Measurements from ENCODE around the gene ABAT. TPM values are rescaled to one million over a fixed set of nuclear protein-coding genes. Genes with fewer than 3 reads are reported as not detected.

The ABAT gene
- total and polyA plus RNA-seq, 2 of the 8 experiments (the other 6 are each of a cell fraction or from before 2014, with no cell fraction given), result 6.4 to 8.4 TPM

DNA sequence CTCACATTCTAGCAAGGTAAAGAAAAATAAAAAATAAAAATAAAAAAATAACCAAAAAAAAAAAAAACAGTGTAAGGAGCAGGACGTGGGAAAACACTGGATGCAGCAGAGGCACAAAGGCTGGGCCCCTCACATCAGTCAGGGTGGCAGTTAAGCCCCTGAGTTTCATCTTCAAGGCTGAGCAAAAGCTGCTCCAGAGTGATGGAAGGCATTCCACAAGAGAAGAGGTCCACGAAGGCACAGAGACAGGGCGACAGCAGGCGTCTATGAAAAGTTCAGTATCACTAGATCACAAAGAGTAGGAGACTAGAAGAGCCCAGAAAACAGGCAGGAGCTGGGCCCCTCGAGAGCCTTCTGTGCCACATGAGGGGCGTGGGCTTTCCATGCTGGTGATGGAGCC, 111.0 kb downstream of the ABAT start:
- no peak overlapping the region for H2BK12ac ChIP-seq (ENCODE audit: low read depth, low read length)
- H3K9me3 ChIP-seq (ENCODE audit: insufficient read depth in 2 of 2, low read depth in 1 of 2, low read length in 1 of 2), result no peaks in the 10 kb centered on the region
- H4K20me1 ChIP-seq (replicated peaks in 1 of 2; ENCODE audit: control insufficient read depth in 1 of 2, insufficient read depth in 2 of 2, low read length in 2 of 2), result peaks cover 0 to 1% of the 10 kb centered on the region in 2 experiments
- DNase-seq (ENCODE audit: low read depth in 1 of 2, low spot score in 2 of 2) (no peak), FAIRE-seq (no peak)
- no peak overlapping the region for H2BK20ac ChIP-seq (ENCODE audit: low read length)
- H2BK120ac ChIP-seq (replicated peaks; ENCODE audit: low read depth, low read length), result no peak overlapping the region
- H4K8ac ChIP-seq (ENCODE audit: extremely low read depth, insufficient read depth, low read length), result no peak overlapping the region
- no peak overlapping the region for H3K27ac ChIP-seq (ENCODE audit: low read depth, low read length)
- H2BK15ac ChIP-seq (ENCODE audit: low read length), result no peak overlapping the region
- no peak overlapping the region for H3K4ac ChIP-seq (replicated peaks; ENCODE audit: insufficient read length, low read depth, low read length)
- H2AFZ ChIP-seq (ENCODE audit: low read length), result no peak overlapping the region
- no peak overlapping the region for H2BK5ac ChIP-seq (ENCODE audit: low read depth, low read length)
- H3K56ac ChIP-seq (replicated peaks; ENCODE audit: insufficient read length, low read depth, low read length), result no peak overlapping the region
- no peak overlapping the region for H2AK5ac ChIP-seq (ENCODE audit: low read depth, low read length)
- no peaks in the 10 kb centered on the region; a peak in 1 of 8 replicates for H3K36me3 ChIP-seq (ENCODE audit: control insufficient read depth in 2 of 4, insufficient read depth in 4 of 4, low read length in 3 of 4)
- no peak overlapping the region for H3K23ac ChIP-seq (ENCODE audit: insufficient read length)
- H3K14ac ChIP-seq (ENCODE audit: insufficient read length), result no peak overlapping the region
- ChIA-PET POLR2A (ENCODE audit: partially characterized antibody) (no interaction called here), CTCF (ENCODE audit: partially characterized antibody) (interaction anchor here (1.2 to 26.4 kb wide), 5 partner anchors 8 to 203 kb away, joined by 3 to 404 read pairs (median 3); partner anchors contain the start of gene ABAT)
- no peak overlapping the region for H3K4me2 ChIP-seq (ENCODE audit: insufficient read depth in 1 of 2, low read depth in 2 of 2, low read length in 2 of 2)
- no peak overlapping the region for H4K91ac ChIP-seq (replicated peaks; ENCODE audit: insufficient read length, low read length)
- TF ChIP-seq TAF7 (optimal IDR thresholded peaks at IDR 0.05; ENCODE audit: borderline replicate concordance, low read depth, low read length) (no peak), CTBP2 (IDR thresholded peaks at IDR 0.05; ENCODE audit: borderline replicate concordance, insufficient read depth, insufficient read length, low read length) (no peak), EGR1 (IDR thresholded peaks at IDR 0.05; ENCODE audit: borderline replicate concordance, low read depth, low read length) (no peak), POLR2A (IDR thresholded peaks at IDR 0.05; ENCODE audit: control extremely low read depth in 1 of 2, low read depth in 2 of 2, low read length in 2 of 2) (no peak), TEAD4 (IDR thresholded peaks at IDR 0.05; ENCODE audit: low read depth, low read length) (no peak), CEBPB (IDR thresholded peaks at IDR 0.05; ENCODE audit: low read depth, low read length) (no peak), SIX5 (IDR thresholded peaks at IDR 0.05; ENCODE audit: low read depth, low read length) (no peak), JUN (IDR thresholded peaks at IDR 0.05; ENCODE audit: low read depth, low read length) (no peak), SUZ12 (IDR thresholded peaks at IDR 0.05; ENCODE audit: low read length) (no peak), RFX5 (IDR thresholded peaks at IDR 0.05; ENCODE audit: borderline replicate concordance, low read depth, low read length) (no peak), RBBP5 (IDR thresholded peaks at IDR 0.05; ENCODE audit: borderline replicate concordance, low read depth, low read length) (no peak)
- TF ChIP-seq, protein P1, sequence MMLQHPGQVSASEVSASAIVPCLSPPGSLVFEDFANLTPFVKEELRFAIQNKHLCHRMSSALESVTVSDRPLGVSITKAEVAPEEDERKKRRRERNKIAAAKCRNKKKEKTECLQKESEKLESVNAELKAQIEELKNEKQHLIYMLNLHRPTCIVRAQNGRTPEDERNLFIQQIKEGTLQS (IDR thresholded peaks at IDR 0.05; ENCODE audit: insufficient read depth, low read depth, low read length), result no peak
- TF ChIP-seq, protein P2, sequence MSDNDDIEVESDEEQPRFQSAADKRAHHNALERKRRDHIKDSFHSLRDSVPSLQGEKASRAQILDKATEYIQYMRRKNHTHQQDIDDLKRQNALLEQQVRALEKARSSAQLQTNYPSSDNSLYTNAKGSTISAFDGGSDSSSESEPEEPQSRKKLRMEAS (IDR thresholded peaks at IDR 0.05), result no peak
- no peaks in the 10 kb centered on the region for H3K23me2 ChIP-seq (ENCODE audit: low read depth, low read length)
- no peak overlapping the region for H4K5ac ChIP-seq (ENCODE audit: insufficient read length, low read depth, low read length)
- no peaks in the 10 kb centered on the region; a peak in 1 of 7 replicates for H3K4me1 ChIP-seq (replicated peaks in 1 of 4; ENCODE audit: control insufficient read depth in 3 of 4, insufficient read depth in 4 of 4, low read length in 3 of 4)
- H3K27me3 ChIP-seq (replicated peaks in 1 of 4; ENCODE audit: control insufficient read depth in 3 of 4, extremely low read depth in 1 of 4, insufficient read depth in 3 of 4, low read length in 3 of 4), result no peaks in the 10 kb centered on the region
- H3K79me1 ChIP-seq (ENCODE audit: low read depth, low read length), result peaks cover 2% of the 10 kb centered on the region; the same call in 1 of the 2 replicates
- no peak overlapping the region for H3K9ac ChIP-seq (replicated peaks in 1 of 4; ENCODE audit: extremely low read depth in 1 of 4, low read depth in 3 of 4, low read length in 3 of 4)
- H3K18ac ChIP-seq (ENCODE audit: extremely low read depth, low read length), result no peak overlapping the region
- 90% methylated on average over 5 of the region's 6 CpGs; no CpG with 5 or more reads in 1 of the 2 experiments for WGBS, 2 experiments (ENCODE audit: extremely low coverage in 1 of 2, insufficient coverage in 1 of 2, insufficient read length in 1 of 2, insufficient replicate concordance in 2 of 2, low coverage in 1 of 2, low lambda C conversion rate in 2 of 2, missing lambda C conversion rate in 1 of 2)
- no peak overlapping the region for H3K4me3 ChIP-seq (ENCODE audit: extremely low read depth in 1 of 4, insufficient read depth in 2 of 4, low read depth in 3 of 4, low read length in 4 of 4)
- no peaks in the 10 kb centered on the region for H3K79me2 ChIP-seq (ENCODE audit: control insufficient read depth in 1 of 2, insufficient read depth in 2 of 2, low read length in 2 of 2)
